Epidermal melanocyte (primary cell): ENCODE data around the gene IFT52.
A peak's percentile ranks its signal among the peaks of the same experiment; 100 is the strongest.
"Not testable (repeated sequence)": the region's sequence is repeated elsewhere in the genome, so short reads cannot be mapped to it uniquely, and the experiment has no call there.

Source experiments
- DNase-seq: peaks from one replicate; pipeline ENCODE4 v3.0.0; 2011; ENCODE audit warnings: low spot score; ENCODE audit not compliant: insufficient read length

The IFT52 gene

GRCh38 chr20:43650997-43651525, 60.3 kb downstream of the IFT52 start:
- DNase-seq, result no peak

DNA sequence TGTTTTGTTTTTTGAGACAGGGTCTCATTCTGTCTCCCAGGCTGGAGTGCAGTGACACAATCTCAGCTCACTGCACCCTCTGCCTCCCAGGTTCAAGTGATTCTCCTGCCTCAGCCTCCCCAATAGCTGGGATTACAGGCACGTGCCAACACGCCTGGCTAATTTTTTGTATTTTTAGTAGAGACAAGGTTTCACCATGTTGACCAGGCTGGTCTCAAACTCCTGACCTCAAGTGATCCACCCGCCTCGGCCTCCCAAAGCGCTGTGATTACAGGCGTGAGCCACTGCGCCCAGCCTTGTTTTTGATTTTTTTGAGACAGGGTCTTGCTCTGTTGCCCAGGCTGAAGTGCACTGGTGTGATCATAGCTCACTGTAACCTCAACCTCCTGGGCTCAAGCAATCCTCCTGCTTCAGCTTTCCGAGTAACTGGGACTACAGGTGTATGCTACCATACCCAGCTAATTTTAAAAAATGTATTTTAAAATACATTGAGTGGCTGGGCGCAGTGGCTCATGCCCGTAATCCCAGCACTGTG, 61.0 kb downstream of the IFT52 start:
- not testable (repeated sequence) for DNase-seq

- no peak for DNase-seq
These were observed 63.2 kb downstream of the IFT52 start for GRCh38 chr20:43653966-43654365.

DNA sequence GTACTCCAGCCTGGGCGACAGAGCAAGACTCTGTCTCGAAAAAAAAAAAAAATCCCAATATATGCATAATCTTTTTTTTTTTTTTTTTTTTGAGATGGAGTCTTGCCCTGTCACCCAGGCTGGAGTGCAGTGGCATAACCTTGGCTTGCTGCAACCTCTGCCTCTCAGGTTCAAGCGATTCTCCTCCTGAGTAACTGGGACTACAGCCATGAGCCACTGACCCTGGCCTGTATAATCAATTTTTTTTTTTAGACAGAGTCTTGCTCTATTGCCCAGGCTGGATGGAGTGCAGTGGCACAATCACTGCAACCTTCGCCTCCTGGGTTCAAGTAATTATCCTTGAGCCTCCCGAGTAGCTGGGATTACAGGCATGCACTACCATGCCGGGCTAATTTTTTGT, 64.4 kb downstream of the IFT52 start:
- not testable (repeated sequence) for DNase-seq

DNA sequence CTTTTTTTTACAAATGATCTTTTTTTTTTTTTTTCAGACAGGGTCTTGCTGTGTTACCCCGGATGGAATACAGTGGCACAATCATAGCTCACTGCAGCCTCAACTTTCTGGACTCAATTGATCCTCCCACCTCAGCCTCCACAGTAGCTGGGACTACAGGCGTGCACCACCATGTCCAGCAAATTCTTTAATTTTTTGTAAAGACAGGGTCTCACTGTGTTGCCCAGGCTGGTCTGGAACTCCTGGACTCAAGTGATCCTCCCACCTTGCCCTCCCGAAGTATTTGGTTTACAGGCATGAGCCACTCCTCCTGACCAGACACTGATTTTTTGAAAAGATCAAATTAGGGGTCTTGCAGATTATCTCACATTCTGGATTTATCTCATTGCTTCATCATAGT, 65.2 kb downstream of the IFT52 start:
- DNase-seq, result no peak

- DNase-seq, result no peak
These were observed 67.5 kb downstream of the IFT52 start for GRCh38 chr20:43658069-43658722.

DNA sequence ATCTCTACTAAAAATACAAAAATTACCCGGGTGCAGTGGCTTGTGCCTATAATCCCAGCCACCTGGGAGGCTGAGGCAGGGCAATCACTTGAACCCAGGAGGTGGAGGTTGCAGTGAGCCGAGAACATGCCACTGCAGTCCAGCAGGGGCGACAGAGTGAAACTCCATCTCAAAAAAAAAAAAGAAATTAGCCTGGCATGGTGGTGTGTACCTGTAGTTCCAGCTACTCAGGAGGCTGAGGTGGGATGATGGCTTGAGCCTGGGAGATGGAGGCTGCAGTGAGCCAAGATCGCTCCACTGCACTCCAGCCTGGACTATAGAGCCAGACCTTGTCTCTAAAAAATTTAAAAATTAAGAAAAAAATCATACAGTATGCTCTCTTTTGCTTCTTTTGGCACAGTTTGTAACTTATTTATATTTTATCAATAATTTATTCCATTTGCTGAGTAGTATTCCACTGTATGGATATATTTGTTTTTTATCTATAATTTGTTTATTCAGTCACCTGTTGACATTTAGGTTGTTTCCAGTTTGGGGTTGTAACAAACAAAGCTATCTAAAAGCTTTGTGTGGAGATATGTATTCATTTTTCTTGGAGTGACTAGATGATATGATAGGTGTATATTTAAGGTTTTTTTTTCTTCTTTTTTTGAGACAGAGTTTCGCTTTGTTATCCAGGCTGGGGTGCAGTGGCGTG, 68.1 kb downstream of the IFT52 start:
- no peak for DNase-seq

GRCh38 chr20:43662943-43663655, 72.4 kb downstream of the IFT52 start:
- no peak for DNase-seq

DNA sequence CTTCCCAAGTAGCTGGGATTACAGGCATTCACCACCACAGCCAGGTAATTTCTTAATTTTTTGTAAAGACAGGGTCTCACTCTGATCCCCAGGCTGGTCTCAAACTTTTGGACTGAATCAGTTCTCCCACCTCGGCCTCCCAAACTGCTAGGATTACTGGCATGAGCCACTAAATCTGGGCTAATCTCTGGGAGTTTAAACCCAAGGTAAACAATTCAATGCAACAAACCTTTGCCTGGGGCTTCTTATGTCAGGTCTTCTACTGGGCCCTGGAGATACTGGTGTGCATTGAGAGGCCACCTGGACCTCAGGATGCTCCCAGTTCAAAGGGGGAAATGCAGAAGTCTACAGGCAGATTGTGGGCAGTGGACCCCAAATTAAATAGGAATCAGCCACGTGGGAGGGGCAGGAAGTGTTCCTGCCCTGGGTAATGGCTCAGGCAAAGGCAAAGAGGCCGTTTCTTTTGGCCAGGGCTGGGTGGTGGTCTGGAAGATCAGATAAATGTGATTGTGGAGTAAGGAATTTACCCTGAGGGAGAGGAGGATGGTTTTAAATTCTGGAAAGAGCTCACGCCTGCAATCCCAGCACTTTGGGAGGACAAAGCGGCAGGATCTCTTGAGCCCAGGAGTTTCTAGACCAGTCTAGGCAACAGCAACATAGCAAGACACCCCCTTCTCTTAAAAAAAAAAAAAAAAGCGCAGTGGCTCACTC, 74.9 kb downstream of the IFT52 start:
- no peak for DNase-seq

DNA sequence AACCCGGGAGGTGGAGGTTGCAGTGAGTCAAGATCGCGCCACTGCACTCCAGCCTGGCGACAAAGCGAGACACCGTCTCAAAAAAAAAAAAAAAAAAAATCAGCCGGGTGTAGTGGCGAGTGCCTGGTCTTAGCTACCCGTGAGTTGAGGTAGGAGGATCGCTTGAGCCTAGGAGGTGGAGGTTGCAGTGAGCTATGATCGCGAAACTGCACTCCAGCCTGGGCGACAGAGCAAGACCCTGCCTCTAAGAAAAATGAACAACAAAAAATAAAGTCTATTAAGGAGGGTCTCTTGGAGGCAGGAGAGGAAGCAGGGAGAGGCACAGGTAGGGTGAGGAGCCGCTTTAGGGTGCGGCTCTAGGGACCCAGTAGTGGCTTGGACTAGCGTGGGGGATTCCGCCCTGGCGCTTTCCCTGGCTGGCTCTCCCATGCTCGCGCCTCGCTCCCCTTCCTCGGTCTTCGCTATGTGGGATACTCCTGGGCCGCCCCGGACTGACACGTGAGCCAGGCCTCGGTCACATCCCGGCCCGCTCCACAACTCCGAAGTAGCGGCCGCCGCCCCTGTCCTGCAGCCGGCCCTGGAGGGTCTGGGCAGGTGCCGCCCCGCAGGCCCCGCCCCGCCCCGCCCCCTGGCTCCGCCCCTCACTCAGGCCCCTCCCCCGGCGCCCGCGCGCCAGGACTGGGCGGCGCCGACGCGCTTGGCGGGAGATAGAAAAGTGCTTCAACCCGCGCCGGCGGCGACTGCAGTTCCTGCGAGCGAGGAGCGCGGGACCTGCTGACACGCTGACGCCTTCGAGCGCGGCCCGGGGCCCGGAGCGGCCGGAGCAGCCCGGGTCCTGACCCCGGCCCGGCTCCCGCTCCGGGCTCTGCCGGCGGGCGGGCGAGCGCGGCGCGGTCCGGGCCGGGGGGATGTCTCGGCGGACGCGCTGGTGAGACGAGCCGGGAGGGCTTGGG, 75.9 kb downstream of the IFT52 start, which contains the start of gene MYBL2:
TSS of gene MYBL2 (plus strand) at position 739 of the 953 bp plus-strand sequence. CDS start at position 909, 170 bp downstream.
- peak; percentile 28 for DNase-seq

DNA sequence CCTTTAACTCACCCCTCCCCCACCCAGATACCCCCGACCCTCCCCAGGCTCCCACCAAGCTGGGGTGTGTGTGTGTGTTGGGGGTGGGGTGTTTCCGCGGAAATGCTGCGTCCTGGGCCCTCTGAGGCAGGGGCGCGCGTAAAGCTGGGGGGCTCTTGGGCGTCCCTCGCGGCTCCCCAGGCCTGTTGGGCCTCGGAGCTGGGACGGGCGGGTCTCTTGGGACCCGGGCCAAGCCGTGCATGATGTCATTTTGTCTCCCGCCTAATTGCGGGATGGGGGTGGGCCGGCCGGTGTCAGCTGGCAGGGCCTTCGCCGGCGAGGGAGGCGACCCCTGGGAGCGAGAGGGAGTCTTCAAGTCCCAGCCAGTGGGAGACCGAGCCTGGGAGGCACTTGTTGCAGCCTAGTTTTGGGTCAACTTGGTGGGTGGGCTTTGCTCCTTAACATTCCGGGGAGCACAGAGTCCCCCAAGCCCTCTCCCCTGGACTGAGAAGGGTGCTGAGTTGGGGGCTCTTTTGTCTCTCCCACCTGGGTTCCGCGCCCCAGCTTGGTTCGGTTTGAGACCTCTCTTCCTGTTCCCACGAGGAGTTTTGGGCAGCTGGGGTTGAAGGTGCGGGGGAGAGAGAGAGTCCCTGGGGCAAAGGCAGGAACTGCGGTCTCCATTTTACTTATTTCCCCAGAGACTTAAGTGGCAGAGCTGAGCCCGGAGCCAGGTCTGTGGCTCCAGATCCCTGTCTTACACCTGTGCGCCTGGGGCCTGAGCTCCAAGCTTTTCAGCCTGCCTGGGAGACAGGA, 76.8 kb downstream of the IFT52 start:
- no peak for DNase-seq

DNA sequence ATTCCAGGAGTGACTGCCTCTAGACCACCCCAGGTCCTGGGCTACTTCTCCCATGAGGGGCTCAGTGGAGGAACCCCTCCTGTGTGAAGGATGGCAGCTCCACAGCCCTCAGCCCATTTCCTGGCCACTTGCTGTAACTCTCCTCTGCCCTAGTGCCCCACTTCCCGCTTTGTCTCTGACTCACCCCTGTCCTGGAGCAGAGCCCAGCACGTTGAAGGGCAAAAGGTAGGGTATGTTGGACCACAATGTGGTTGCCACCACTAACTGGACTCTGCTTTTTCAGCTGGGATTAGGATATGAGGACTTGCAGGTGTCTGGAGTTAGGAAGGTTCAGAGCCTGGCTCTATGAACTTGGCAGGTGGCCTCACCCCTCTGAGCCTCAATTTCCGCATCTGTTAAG, 78.6 kb downstream of the IFT52 start:
- no peak for DNase-seq

GRCh38 chr20:43670423-43670822, 79.7 kb downstream of the IFT52 start:
- no peak for DNase-seq

- DNase-seq, result no peak
These were observed 85.6 kb downstream of the IFT52 start for GRCh38 chr20:43676368-43676767.

- no peak for DNase-seq
These were observed 90.2 kb downstream of the IFT52 start for GRCh38 chr20:43680981-43681380.

GRCh38 chr20:43681468-43681942, 90.8 kb downstream of the IFT52 start:
- no peak for DNase-seq

GRCh38 chr20:43681991-43682410, 91.3 kb downstream of the IFT52 start:
- no peak for DNase-seq

DNA sequence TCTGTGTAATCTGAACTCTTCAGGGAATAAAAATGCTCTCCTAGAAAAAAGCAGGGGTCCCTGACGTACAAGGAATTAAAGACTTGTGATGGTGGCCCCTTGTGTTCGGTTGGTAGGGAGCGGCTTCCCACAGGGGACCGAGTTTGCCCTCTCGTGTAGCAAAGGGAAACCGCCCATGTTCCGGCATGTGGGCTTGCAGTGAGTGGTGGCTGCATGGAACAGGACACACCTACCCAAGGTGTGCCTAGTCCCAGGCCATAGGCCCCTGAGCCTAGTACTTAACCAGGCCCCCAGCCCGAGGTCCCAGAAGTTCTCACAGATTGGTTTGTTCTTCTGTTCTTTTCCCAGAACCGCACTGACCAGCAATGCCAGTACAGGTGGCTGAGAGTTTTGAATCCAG, 91.7 kb downstream of the IFT52 start:
- no peak for DNase-seq

GRCh38 chr20:43686820-43687219, 96.1 kb downstream of the IFT52 start:
- DNase-seq, result no peak
